ENCODE data around the gene LANCL1. TPM values are rescaled to one million over a fixed set of nuclear protein-coding genes. Genes with fewer than 3 reads are reported as not detected.

The LANCL1 gene
- 35.0 TPM for total RNA-seq

DNA sequence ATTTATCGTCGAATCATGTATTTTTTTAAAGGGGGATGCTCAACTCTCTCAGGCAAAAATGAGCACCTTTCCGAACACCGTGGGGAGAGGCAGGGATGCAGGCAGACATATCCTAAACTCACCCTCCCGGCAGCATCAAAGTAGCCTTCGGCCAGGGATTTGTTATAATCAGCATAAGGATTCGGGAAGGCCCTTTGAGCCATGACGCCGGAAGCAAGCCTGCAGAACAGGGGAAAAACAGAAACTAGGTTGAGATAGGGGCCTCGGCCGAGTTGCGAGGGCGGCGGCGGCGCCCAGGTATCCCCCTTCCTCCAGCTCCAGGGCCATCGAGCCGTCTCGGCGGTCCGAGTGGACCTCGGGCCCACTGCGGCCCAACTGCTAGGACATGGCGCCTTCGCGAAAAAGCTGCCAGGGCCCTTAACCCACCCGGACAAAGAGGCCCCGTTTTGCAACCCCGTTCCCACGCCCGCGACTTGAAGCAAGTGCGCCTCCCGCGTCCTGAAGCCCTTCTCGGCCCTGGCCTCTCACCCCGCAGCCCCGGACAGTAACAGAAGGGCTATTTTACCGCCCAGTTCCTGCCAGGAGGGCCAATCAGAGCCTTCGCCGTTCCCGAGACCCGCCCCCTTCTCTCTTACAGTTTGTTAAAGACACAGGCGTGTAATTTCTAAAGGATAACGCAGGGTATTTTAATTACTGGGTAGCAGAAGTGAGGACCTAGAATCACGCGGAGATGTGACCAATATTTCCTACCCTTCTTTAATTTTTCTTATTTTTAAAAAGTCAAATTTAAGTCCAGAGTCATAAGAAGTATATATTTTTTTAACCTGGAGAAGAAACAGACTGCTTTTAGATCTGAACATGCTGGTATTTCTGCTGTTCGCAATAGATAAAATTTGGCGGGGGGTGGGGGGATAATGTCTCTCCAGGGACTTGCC is at the start of gene LANCL1:
Gene LANCL1 (minus strand): TSS at position 566 of the 935 bp plus-strand sequence. CDS start 363 bp downstream, at position 203.
- peak; percentile 45 to 91 (median 86) for DNase-seq (ENCODE audit: low read depth in 2 of 3, low spot score in 2 of 3)

DNA sequence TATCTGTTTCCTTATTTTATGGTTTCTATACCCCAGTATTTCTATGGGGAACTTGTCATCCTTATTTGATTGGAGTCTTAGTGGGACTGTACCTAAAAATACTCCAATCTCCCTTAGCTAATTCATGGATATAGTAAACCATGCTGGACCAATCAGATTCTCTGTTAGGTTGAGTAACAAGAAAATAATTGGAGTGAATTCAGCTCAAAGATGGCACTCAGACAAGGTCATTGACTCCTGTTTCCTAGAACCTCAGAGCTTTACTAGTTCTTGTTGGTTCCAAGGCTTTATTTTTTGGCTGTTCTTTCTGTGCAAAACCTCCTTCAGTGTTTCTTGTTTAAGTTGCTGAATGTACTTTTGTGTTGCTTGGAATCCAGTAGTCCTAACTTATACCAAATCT is 48.0 kb upstream of the LANCL1 start:
- no peak for DNase-seq (ENCODE audit: low read depth in 2 of 3, low spot score in 2 of 3)

- no peak for DNase-seq (ENCODE audit: low read depth in 2 of 3, low spot score in 2 of 3)
Observed at GRCh38 chr2:210523650-210524289, 47.2 kb upstream of the LANCL1 start.

- no peak for DNase-seq (ENCODE audit: low read depth in 2 of 3, low spot score in 2 of 3)
Observed at GRCh38 chr2:210522399-210522798, 45.8 kb upstream of the LANCL1 start.

GRCh38 chr2:210519594-210519993 is 43.0 kb upstream of the LANCL1 start:
- DNase-seq (ENCODE audit: low read depth in 2 of 3, low spot score in 2 of 3), result no peak

DNA sequence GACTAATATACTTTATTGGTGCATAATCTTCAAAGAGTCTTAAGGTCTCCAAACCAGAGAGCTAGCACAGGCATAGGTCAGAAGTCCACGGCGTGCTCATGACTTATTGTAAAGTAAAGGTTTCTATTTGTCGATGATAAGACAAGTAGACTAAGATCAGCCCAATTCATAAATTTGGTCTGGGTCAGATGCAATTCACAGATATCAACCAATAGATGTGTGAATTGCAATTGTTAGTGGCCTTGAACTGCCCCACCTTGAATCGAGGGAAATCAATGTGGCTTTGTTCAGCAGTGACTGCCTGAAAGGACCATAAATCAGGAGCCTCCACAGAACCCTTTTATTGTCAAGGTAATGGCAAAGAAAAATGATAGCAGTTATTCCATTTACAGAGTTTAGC is 40.7 kb upstream of the LANCL1 start:
- no peak for DNase-seq (ENCODE audit: low read depth in 2 of 3, low spot score in 2 of 3)

DNA sequence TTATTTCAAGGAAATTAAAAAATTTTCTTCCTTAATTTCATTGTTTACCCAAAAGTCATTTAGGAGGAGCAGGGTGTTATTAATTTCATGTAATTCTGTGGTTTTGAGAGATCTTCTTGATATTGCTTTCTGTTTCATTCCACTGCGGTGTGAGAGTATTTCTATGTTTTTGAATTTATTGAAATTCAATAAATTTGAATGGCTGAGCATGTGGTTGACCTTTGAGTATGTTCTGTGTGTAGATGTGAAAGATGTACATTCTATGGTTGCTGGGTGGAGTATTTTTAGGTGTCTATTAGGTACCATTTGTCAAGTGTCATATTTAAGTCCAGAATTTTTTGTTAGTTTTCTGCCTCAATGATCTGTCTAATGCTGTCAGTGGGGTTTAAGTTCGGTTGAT is 39.4 kb upstream of the LANCL1 start:
- no peak for DNase-seq (ENCODE audit: low read depth in 2 of 3, low spot score in 2 of 3)

DNA sequence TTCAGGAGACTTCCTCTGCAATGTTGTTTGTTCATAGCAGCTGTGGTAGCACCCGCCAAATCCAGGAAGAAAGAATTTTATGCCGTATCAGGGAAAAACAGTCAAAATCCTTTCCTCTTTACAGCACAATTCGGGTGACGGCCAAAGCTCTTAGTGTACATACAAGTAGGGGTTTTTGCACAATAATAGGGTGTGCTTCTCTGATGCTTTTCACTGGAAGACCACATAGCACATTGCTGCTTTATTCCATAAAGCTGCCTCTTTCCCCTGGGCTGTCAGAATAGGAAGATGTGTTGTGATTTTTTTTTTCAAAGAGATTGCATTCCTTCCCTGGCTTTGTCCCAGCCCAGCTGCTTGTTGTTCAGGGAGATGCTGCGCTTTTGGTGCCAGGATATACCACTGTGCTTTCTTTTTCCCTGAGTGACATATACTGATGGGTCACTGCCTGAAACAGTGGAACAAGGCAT is 27.2 kb upstream of the LANCL1 start:
- DNase-seq (ENCODE audit: low read depth in 2 of 3, low spot score in 2 of 3), result no peak

DNA sequence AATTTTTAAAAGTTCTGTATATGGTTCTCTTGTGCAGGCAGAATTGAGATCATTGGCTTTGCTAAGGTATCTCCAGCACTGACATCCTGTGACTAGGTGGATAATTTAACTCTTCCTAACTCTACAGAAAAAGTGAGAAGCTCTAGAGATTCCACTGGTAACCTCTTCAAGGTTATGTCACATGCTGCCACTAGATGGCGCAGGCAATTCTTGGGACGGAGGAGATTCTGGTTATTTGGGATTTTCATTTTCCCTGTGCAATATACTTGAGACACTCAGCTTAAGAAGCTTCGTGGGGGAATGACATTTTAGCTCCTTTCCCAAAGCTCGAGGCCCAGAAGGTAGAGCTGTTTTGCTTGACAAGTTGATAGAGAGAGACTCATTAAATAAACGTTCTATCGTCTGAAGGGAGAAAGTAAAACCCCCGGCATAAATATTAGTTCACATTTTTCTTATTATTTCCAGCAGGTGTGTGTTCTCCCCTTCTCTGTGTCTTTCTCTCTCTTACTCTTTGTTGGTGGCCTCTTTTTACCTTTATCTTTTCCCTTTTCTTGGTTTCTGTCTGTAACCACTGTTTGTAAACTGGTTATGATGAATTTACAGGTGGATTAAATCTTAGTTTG is 26.6 kb upstream of the LANCL1 start:
- DNase-seq (ENCODE audit: low read depth in 2 of 3, low spot score in 2 of 3), result peak in 2 of 3 donors; percentile 5 to 43

- DNase-seq (ENCODE audit: low read depth in 2 of 3, low spot score in 2 of 3), result no peak
Observed at GRCh38 chr2:210496512-210496911, 20.0 kb upstream of the LANCL1 start.

DNA sequence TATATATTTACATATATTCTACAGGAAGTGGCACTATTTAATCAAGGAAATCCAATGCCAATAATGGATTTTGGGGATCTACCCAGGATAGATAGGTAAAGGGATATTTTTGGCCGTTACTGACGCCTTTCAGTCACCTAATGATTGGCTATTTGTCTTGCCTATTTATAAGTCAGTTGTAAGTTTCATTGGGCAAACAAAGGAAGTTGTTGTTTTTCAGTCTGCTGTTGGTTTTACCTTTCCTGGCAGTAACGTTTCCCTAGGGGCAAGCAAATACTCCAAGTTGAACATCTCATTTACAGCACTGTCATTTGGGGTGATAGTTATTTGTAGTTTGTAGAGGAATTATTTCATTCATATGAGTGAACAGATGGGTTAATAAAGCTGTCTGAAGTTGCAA is 17.0 kb upstream of the LANCL1 start:
- DNase-seq (ENCODE audit: low read depth in 2 of 3, low spot score in 2 of 3), result no peak

- DNase-seq (ENCODE audit: low read depth in 2 of 3, low spot score in 2 of 3), result no peak
Observed at GRCh38 chr2:210481601-210482175, 5.1 kb upstream of the LANCL1 start.

DNA sequence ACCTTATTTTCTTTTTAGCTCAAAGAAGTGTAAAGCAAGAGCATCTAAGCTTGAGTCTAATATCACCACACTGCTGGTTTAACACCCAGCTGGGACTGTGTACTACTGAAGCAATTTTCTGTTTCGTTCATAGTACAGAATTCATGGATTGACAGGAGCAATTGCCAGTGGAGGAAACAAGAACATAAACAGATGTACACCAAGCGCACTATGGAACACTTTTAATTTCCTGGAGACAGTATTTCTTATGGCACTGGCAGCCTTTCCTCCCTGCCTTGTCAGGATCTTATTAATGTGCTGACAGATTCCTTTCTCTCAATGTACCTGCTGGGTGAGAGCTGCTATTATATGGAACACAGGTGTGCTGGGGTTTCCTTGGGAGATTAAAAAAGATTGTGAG is 4.2 kb upstream of the LANCL1 start:
- DNase-seq (ENCODE audit: low read depth in 2 of 3, low spot score in 2 of 3), result no peak

GRCh38 chr2:210480079-210480478 is 3.5 kb upstream of the LANCL1 start:
- no peak for DNase-seq (ENCODE audit: low read depth in 2 of 3, low spot score in 2 of 3)

DNA sequence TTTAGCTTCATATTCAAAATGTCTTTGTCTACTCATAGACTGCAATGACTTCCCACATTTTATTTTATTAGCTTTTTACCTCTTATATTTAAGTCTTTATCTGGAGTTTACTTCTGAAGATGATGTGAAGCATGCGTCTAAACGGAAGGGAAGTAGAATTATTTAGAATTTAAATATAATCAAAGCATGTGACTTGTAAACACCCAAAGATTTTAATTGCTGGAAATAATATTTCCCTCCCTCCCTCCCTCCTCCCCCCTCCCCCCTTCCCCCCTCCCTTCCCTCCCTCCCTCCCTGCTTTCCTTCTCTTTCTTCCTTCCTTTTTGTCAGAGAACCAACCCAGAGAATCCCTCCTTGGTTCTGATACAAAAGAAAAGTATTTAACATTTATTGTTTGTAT is 2.1 kb upstream of the LANCL1 start:
- DNase-seq (ENCODE audit: low read depth in 2 of 3, low spot score in 2 of 3), result no peak

- no peak for DNase-seq (ENCODE audit: low read depth in 2 of 3, low spot score in 2 of 3)
Observed at GRCh38 chr2:210477496-210477895, 937 bp upstream of the LANCL1 start.

GRCh38 chr2:210475706-210476105 is 853 bp downstream of the LANCL1 start:
- peak in 1 of 3 donors; percentile 2 for DNase-seq (ENCODE audit: low read depth in 2 of 3, low spot score in 2 of 3)

GRCh38 chr2:210474776-210475175 is 1.8 kb downstream of the LANCL1 start:
- DNase-seq (ENCODE audit: low read depth in 2 of 3, low spot score in 2 of 3), result no peak

- no peak for DNase-seq (ENCODE audit: low read depth in 2 of 3, low spot score in 2 of 3)
Observed at GRCh38 chr2:210461401-210461800, 15.2 kb downstream of the LANCL1 start.

DNA sequence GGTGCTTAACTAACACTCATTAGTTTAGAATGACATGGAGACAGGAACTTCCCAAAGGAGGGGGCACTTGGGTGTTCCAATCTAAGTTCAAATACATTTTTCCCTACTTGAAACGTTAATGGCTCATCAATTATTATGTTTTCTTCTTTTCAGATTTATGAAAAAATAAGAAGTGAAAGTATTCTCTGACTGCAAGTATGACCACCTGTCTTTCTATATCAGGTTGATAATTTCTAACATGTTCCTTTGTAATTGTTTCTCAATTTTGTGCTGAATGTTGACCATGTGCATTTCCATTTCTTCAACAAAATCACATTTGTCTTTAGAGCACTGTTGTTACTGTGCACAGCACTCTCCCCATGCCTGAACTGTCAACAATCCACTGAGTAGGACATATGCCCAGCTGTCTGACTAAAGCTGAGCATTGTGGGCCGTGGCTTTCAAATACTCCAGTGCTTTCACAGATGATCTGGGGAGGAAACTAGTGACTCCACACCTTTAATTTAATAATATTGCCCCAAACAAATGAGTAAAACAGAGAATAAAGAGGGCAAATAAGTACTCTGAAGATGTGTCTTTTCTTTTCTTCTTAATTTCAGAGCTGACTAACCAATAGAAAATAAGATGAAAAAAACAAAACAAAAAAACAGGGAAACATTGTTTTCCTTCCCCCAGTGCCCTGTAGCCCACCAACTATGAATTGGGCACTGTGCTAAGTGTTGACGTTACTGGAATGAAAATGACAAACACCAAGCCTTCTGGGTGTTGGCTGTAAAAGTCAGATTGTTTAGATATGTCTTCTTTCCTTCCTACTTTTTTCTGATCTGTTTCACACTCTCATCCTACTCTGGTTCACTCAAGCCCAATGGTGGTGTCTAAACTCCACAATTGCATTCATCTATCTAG is 16.0 kb downstream of the LANCL1 start:
- no peak for DNase-seq (ENCODE audit: low read depth in 2 of 3, low spot score in 2 of 3)

Data from hematopoietic multipotent progenitor cell (in vitro differentiated cells).